ENCODE measurements around the gene DUOXA2.

DNA sequence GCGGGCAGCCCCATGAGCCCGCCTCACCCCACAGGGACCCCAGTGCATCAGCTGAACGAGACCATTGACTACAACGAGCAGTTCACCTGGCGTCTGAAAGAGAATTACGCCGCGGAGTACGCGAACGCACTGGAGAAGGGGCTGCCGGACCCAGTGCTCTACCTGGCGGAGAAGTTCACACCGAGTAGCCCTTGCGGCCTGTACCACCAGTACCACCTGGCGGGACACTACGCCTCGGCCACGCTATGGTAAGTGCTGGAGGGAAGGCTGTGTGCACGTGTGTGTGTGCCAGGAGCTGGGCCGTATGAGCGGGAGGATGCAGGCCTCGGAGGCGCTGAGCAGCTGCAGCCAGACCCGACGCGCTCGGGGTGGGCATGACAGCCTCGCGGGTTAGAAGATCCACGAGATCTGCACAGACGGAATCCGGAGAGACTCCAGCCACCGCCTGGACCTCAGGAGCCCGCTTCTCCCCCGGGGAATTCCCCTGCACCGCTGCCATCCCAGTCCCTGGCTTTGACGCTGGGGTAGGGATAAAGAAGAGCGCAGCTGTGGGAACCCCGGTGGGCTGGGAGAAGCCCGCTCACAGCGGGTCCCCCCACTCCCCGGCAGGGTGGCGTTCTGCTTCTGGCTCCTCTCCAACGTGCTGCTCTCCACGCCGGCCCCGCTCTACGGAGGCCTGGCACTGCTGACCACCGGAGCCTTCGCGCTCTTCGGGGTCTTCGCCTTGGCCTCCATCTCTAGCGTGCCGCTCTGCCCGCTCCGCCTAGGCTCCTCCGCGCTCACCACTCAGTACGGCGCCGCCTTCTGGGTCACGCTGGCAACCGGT is 2.6 kb downstream of the DUOXA2 start:
- TF ChIP-seq, protein P1, sequence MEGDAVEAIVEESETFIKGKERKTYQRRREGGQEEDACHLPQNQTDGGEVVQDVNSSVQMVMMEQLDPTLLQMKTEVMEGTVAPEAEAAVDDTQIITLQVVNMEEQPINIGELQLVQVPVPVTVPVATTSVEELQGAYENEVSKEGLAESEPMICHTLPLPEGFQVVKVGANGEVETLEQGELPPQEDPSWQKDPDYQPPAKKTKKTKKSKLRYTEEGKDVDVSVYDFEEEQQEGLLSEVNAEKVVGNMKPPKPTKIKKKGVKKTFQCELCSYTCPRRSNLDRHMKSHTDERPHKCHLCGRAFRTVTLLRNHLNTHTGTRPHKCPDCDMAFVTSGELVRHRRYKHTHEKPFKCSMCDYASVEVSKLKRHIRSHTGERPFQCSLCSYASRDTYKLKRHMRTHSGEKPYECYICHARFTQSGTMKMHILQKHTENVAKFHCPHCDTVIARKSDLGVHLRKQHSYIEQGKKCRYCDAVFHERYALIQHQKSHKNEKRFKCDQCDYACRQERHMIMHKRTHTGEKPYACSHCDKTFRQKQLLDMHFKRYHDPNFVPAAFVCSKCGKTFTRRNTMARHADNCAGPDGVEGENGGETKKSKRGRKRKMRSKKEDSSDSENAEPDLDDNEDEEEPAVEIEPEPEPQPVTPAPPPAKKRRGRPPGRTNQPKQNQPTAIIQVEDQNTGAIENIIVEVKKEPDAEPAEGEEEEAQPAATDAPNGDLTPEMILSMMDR (IDR thresholded peaks at IDR 0.05; ENCODE audit: low read depth, low read length): no peak
- no peak for TF ChIP-seq EZH2phosphoT487 (IDR thresholded peaks at IDR 0.05; ENCODE audit: low read depth)

All from OCI-LY3 (cell line).